ENCODE measurements around the gene RSRC1.
"Not testable (repeated sequence)": the region's sequence is repeated elsewhere in the genome, so short reads cannot be mapped to it uniquely, and the experiment has no call there.

RSRC1 gene

DNA sequence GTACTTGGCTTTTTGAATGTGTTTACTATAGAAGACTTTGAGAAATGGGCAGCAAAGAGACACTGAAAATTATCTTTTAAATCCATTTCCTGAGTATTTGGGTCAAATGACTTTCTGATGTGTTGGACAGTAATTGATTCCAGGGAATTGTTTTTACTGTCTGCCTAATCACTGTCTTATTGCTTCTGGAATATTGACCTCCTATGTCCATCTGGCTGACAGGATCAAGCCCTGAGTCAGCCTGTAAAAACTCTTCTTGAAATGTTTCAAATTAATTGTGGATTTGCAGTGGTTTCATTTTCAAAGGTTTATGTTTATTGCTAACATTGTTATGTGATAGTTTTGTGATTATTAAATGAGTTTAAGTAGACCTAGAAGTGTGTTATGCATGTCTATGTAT, 410.5 kb downstream of the RSRC1 start:
- H3K4me3 ChIP-seq (ENCODE audit: low read length): no peak overlapping the region
- H3K4me1 ChIP-seq (ENCODE audit: control insufficient read depth, low read depth, low read length): no peaks in the 10 kb centered on the region
- no peaks in the 10 kb centered on the region for H3K27me3 ChIP-seq (ENCODE audit: control insufficient read depth, insufficient read depth, low read length)
- no peaks in the 10 kb centered on the region for H3K36me3 ChIP-seq (ENCODE audit: control insufficient read depth, low read depth, low read length)
- H3K9ac ChIP-seq (ENCODE audit: low read length): no peak overlapping the region
- H3K9me3 ChIP-seq (ENCODE audit: control insufficient read depth, low read depth, low read length): no peaks in the 10 kb centered on the region
- no peak overlapping the region for H3K27ac ChIP-seq (ENCODE audit: low read length)

DNA sequence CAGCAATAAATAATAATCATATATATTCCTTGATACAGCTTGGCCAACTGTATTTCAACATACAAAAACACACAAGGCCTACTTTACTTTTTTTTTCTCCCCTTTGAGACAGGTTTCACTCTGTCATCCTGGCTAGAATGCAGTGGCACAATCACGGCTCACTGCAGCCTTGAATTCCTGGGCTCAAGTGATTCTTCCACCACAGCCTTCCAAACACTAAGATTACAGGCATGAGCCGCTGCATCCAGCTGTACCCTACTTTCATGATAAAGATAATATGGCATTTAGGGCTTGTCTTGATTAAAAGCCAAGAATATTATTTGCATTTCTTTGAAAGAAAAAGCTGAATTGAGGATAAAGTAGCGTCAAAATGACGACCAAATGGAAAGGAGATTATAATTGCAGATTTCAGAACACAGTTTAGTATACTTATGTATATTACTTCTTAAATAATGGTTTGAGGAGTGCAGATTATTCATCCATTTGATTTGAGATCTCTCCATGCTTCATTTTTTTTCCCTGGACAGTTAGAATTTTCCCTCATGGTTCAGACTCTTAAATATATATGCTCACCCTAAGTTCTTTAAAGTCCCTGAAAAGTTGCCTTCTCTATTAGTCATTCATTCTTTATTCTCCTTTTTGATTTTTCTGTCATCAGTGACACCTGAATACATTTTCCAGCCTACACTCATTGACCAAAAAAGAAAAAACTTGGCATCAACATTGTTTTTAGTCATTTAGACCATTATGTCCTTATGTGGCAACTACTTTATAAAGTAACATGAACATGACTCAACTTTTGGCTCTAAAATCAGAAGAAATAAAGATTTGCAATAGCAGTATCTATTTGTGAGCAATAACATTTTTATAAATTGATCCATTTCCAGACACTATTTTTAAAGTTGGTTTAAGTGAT, 412.6 kb downstream of the RSRC1 start:
- H3K27me3 ChIP-seq (ENCODE audit: control insufficient read depth, insufficient read depth, low read length): no peaks in the 10 kb centered on the region
- H3K9me3 ChIP-seq (ENCODE audit: control insufficient read depth, low read depth, low read length): no peaks in the 10 kb centered on the region
- no peaks in the 10 kb centered on the region for H3K36me3 ChIP-seq (ENCODE audit: control insufficient read depth, low read depth, low read length)
- no peaks in the 10 kb centered on the region for H3K4me1 ChIP-seq (ENCODE audit: control insufficient read depth, low read depth, low read length)
- no peak overlapping the region for H3K27ac ChIP-seq (ENCODE audit: low read length)
- H3K9ac ChIP-seq (ENCODE audit: low read length): no peak overlapping the region
- no peak overlapping the region for H3K4me3 ChIP-seq (ENCODE audit: low read length)

DNA sequence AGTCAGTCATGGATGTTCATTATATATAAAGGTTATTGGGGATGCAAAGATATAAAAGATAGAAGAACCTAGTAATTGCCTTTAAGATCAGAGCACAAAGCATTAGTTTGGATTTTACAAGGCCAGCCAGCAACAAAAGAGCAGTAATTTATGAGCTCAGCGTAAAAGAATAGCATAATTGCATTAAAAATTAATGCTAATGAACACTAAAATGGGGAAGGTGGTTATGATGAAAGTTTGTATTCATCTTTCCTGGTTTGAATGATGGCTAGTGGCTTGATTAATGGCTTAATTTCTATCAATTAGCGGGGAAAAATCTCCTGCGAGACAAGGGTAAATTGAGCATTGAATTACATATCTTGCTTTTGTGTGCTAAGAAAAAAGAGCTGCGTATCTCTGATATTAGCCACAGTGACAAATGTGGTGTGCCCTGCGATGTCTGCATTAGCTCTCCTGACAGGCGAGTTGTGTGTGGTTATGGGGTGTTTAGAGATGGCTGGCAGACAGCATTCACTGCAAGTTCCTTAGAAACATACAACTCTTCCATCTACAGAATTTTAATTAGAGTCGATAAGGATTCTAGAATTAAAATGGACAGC, 418.3 kb downstream of the RSRC1 start:
- Histone ChIP-seq H3K27me3 (ENCODE audit: control insufficient read depth, insufficient read depth, low read length) (no peaks in the 10 kb centered on the region), H3K36me3 (ENCODE audit: control insufficient read depth, low read depth, low read length) (no peaks in the 10 kb centered on the region), H3K9me3 (ENCODE audit: control insufficient read depth, low read depth, low read length) (no peaks in the 10 kb centered on the region), H3K4me3 (ENCODE audit: low read length) (no peak overlapping the region), H3K9ac (ENCODE audit: low read length) (no peak overlapping the region), H3K27ac (ENCODE audit: low read length) (no peak overlapping the region), H3K4me1 (ENCODE audit: control insufficient read depth, low read depth, low read length) (no peaks in the 10 kb centered on the region)

DNA sequence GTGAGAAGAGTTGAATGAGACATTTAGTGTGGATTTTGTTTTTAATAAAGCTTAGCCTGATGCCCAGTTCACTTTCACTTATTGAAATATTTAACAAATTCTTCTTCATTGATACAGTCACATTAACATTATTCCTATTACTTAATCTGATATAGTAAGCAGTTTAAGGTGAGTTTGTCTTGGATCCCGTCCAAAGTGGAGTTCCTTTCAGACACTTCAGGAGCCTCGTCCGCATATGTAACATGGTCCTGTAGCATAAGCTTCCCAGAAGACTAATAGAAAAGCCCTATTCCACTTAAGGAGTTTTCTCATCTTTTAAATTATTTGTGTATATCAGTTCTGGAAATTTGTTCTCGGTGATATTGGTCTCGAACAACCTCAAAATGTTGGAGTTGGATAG, 421.4 kb downstream of the RSRC1 start:
- no peaks in the 10 kb centered on the region for H3K36me3 ChIP-seq (ENCODE audit: control insufficient read depth, low read depth, low read length)
- H3K27ac ChIP-seq (ENCODE audit: low read length): no peak overlapping the region
- H3K4me1 ChIP-seq (ENCODE audit: control insufficient read depth, low read depth, low read length): no peaks in the 10 kb centered on the region
- no peaks in the 10 kb centered on the region for H3K9me3 ChIP-seq (ENCODE audit: control insufficient read depth, low read depth, low read length)
- H3K27me3 ChIP-seq (ENCODE audit: control insufficient read depth, insufficient read depth, low read length): no peaks in the 10 kb centered on the region
- H3K9ac ChIP-seq (ENCODE audit: low read length): no peak overlapping the region
- no peak overlapping the region for H3K4me3 ChIP-seq (ENCODE audit: low read length)

DNA sequence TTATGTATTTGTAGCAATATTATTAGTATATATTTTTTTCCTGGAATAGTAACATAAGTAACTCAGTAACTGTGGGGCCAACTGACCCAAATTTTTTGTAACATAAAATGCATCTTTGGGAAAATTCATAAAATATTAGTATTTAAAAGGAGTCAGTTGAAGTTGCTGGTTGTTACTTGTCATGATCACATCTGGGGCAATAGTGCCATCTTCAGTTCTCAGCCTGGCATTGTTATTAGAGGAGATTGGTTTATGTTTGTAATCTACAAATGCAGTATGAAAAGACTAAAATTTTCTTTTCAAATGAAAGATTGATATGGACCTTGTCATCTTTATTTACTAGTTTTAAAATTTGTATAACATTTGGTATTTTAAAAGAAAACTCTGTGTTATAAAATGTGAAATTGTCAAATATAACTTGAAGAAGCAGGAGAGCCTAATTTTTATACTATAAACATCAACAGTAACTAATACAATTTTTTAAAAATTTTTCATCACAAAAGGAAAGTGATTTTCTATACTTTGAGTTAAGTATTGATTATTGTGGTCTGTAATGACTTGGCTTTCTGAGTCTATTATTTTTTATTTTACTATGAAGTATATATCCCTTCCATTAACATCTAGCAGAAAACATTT, 422.3 kb downstream of the RSRC1 start:
- no peaks in the 10 kb centered on the region for H3K9me3 ChIP-seq (ENCODE audit: control insufficient read depth, low read depth, low read length)
- no peaks in the 10 kb centered on the region for H3K4me1 ChIP-seq (ENCODE audit: control insufficient read depth, low read depth, low read length)
- H3K9ac ChIP-seq (ENCODE audit: low read length): no peak overlapping the region
- H3K36me3 ChIP-seq (ENCODE audit: control insufficient read depth, low read depth, low read length): no peaks in the 10 kb centered on the region
- no peaks in the 10 kb centered on the region for H3K27me3 ChIP-seq (ENCODE audit: control insufficient read depth, insufficient read depth, low read length)
- H3K27ac ChIP-seq (ENCODE audit: low read length): no peak overlapping the region
- no peak overlapping the region for H3K4me3 ChIP-seq (ENCODE audit: low read length)

DNA sequence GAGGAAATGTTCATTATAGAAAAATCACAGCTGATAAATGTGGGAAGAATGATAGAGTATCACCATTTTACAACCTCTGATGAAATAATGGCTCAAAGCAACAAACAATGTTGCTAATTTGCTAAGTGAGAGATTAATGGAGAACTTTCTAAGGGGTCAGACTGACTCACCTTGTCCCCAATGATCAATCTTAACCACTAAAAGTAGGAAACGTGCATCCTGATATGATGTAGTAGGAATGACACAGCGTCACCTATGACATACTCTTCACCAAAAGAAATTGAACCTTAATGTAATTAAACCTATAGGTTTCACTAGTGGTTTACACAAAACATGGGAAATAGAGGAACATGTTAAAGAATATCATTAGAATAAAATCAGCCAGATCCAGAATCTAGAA, 426.0 kb downstream of the RSRC1 start:
- Histone ChIP-seq H3K9ac (ENCODE audit: low read length) (no peak overlapping the region), H3K27me3 (ENCODE audit: control insufficient read depth, insufficient read depth, low read length) (no peaks in the 10 kb centered on the region), H3K27ac (ENCODE audit: low read length) (no peak overlapping the region), H3K4me1 (ENCODE audit: control insufficient read depth, low read depth, low read length) (no peaks in the 10 kb centered on the region), H3K4me3 (ENCODE audit: low read length) (no peak overlapping the region), H3K36me3 (ENCODE audit: control insufficient read depth, low read depth, low read length) (no peaks in the 10 kb centered on the region), H3K9me3 (ENCODE audit: control insufficient read depth, low read depth, low read length) (no peaks in the 10 kb centered on the region)

DNA sequence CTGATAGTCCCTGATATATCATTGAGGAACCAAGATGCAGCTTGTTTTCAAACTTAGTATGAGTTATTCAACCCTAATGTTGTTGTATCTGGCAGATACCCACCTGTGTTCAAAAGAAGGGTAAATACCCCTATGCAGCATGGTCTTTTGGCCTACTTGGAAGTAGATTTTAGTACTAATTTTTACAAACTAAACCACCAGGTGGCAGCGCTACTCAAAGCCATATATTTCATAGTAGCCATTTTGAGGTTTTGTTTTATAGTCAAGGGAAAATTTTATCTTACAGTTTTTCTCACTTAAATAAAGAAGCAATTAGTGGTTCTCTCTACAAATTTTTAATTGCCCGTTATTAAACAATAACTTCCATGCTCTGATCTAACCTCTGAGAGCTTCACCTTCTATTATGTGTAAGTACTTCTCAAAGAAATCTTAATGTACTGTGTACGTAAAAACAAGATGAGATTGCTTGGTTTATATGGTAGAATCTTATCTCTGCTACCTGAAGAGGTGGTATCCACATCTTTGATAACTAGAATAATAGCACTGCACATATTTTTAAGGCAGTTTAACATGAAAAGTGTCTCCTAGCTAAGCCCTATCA, 429.6 kb downstream of the RSRC1 start:
- no peak overlapping the region for H3K27ac ChIP-seq (ENCODE audit: low read length)
- no peaks in the 10 kb centered on the region for H3K9me3 ChIP-seq (ENCODE audit: control insufficient read depth, low read depth, low read length)
- no peaks in the 10 kb centered on the region for H3K36me3 ChIP-seq (ENCODE audit: control insufficient read depth, low read depth, low read length)
- no peaks in the 10 kb centered on the region for H3K27me3 ChIP-seq (ENCODE audit: control insufficient read depth, insufficient read depth, low read length)
- no peaks in the 10 kb centered on the region for H3K4me1 ChIP-seq (ENCODE audit: control insufficient read depth, low read depth, low read length)
- no peak overlapping the region for H3K9ac ChIP-seq (ENCODE audit: low read length)
- no peak overlapping the region for H3K4me3 ChIP-seq (ENCODE audit: low read length)

DNA sequence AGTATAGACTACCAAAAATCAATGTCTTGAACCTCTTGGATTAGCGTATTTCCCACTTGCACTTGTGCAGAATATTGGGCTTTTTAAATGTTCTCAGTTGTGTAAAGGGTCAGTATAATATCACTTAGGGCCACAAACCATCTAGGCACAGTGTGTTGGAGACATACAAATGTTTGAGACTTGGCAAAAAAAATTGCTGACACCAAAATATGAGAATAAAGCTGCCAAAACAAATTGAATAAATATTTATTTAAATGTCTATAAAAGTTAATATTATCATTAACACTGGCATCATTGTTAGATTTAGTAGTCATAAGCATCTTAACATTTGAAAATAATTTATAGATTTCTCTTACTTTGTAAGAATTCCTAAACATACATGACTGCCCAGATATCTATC, 430.2 kb downstream of the RSRC1 start:
- Histone ChIP-seq H3K9me3 (ENCODE audit: control insufficient read depth, low read depth, low read length) (no peaks in the 10 kb centered on the region), H3K9ac (ENCODE audit: low read length) (no peak overlapping the region), H3K27ac (ENCODE audit: low read length) (no peak overlapping the region), H3K4me3 (ENCODE audit: low read length) (no peak overlapping the region), H3K36me3 (ENCODE audit: control insufficient read depth, low read depth, low read length) (no peaks in the 10 kb centered on the region), H3K27me3 (ENCODE audit: control insufficient read depth, insufficient read depth, low read length) (no peaks in the 10 kb centered on the region), H3K4me1 (ENCODE audit: control insufficient read depth, low read depth, low read length) (no peaks in the 10 kb centered on the region)

DNA sequence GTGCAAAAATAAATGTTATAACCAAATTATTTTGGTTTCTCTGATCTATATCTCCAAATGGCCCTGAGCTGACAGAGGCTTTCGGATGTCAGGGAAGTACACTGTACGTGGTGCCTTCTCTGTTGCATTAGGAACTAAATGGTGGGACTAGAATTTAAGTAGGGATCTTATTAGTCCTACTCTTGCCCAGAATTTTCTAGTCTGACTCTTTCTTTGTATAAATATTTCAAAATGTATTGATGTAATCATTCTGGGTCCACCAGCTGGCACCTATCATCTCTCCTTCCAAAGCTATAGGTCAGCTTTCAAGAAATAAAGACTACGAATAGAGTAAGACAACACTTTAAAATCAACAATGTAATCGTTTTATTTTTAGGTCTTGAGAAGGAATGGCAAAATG, 438.8 kb downstream of the RSRC1 start:
- Histone ChIP-seq H3K9ac (ENCODE audit: low read length) (no peak overlapping the region), H3K36me3 (ENCODE audit: control insufficient read depth, low read depth, low read length) (no peaks in the 10 kb centered on the region), H3K27me3 (ENCODE audit: control insufficient read depth, insufficient read depth, low read length) (no peaks in the 10 kb centered on the region), H3K4me1 (ENCODE audit: control insufficient read depth, low read depth, low read length) (no peaks in the 10 kb centered on the region), H3K4me3 (ENCODE audit: low read length) (no peak overlapping the region), H3K27ac (ENCODE audit: low read length) (no peak overlapping the region), H3K9me3 (ENCODE audit: control insufficient read depth, low read depth, low read length) (no peaks in the 10 kb centered on the region)

DNA sequence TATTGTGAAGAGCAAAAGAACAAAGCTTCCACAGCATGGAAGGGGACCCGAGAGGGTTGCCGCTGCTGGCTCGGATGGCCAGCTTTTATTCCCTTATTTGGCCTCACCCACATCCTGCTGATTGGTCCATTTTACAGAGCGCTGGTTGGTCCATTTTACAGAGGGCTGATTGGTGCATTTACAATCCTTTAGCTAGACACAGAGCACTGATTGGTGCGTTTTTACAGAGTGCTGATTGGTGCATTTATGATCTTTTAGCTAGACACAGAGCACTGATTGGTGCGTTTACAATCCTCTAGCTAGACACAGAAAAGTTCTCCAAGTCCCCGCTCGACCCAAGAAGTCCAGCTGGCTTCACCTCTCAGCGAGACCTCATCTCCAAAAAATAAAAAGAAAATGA, 440.0 kb downstream of the RSRC1 start:
- not testable (repeated sequence) for H3K36me3 ChIP-seq (ENCODE audit: control insufficient read depth, low read depth, low read length); H3K4me3 ChIP-seq (ENCODE audit: low read length); H3K27me3 ChIP-seq (ENCODE audit: control insufficient read depth, insufficient read depth, low read length); H3K9ac ChIP-seq (ENCODE audit: low read length); H3K9me3 ChIP-seq (ENCODE audit: control insufficient read depth, low read depth, low read length); H3K4me1 ChIP-seq (ENCODE audit: control insufficient read depth, low read depth, low read length); H3K27ac ChIP-seq (ENCODE audit: low read length)

DNA sequence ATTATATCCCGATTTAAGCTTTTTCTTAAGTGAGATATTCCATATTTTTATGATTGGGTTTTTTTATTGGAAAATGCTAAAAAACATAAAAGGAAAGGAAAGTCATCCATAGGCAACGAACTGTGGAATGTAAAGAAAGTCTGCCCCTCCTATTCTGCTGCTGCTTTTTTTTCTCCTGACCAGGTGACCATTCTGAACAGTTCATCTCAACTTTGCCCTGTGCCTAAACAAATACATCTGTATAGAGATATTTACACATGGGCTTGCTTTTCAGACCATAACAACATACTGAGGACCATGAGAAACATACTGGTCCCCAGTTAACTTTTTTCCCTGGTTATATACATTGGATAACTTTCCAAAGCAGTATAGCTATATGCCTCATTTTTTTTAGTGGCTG, 442.2 kb downstream of the RSRC1 start:
- H3K4me1 ChIP-seq (ENCODE audit: control insufficient read depth, low read depth, low read length): no peaks in the 10 kb centered on the region
- no peaks in the 10 kb centered on the region for H3K36me3 ChIP-seq (ENCODE audit: control insufficient read depth, low read depth, low read length)
- H3K4me3 ChIP-seq (ENCODE audit: low read length): no peak overlapping the region
- no peaks in the 10 kb centered on the region for H3K27me3 ChIP-seq (ENCODE audit: control insufficient read depth, insufficient read depth, low read length)
- no peak overlapping the region for H3K9ac ChIP-seq (ENCODE audit: low read length)
- no peak overlapping the region for H3K27ac ChIP-seq (ENCODE audit: low read length)
- H3K9me3 ChIP-seq (ENCODE audit: control insufficient read depth, low read depth, low read length): no peaks in the 10 kb centered on the region
